SK-N-SH treated with all-trans-retinoic acid at 6 μM for 48 hours (cell line): ENCODE results near the gene LDHAL6B.

ENCODE experiments used
- CREB5 ChIP-seq: fragments of 250-450 bp; sonication (Bioruptor Pico); IDR thresholded peaks from 2 replicates; pipeline ENCODE4 v1.5.1; 2020; ENCODE audit warnings: low read depth, mild to moderate bottlenecking, moderate library complexity
- CSDC2 ChIP-seq: fragments of 250-450 bp; sonication (Bioruptor Pico); IDR thresholded peaks from 2 replicates; pipeline ENCODE4 v1.5.0; 2020; ENCODE audit warnings: mild to moderate bottlenecking, moderate library complexity
- ESRRG ChIP-seq: fragments of 250-450 bp; sonication (Bioruptor Pico); IDR thresholded peaks from 2 replicates; pipeline ENCODE4 v1.6.1; 2021; ENCODE audit warnings: mild to moderate bottlenecking
- GLIS3 ChIP-seq: fragments of 250-450 bp; sonication (Bioruptor Pico); IDR thresholded peaks from 2 replicates; pipeline ENCODE4 v1.5.0; 2020; ENCODE audit warnings: mild to moderate bottlenecking, moderate library complexity
- ISL1 ChIP-seq: fragments of 250-450 bp; sonication (Bioruptor Pico); IDR thresholded peaks from 2 replicates; pipeline ENCODE4 v2.1.2; 2022; ENCODE audit warnings: mild to moderate bottlenecking, moderate library complexity
- PATZ1 ChIP-seq: fragments of 250-450 bp; sonication (Bioruptor Pico); IDR thresholded peaks from 2 replicates; pipeline ENCODE4 v1.8.0; 2020; ENCODE audit warnings: mild to moderate bottlenecking, moderate library complexity, borderline replicate concordance
- PPARA ChIP-seq: fragments of 250-450 bp; sonication (Bioruptor Pico); IDR thresholded peaks from 2 replicates; pipeline ENCODE4 v1.5.0; 2020; ENCODE audit warnings: mild to moderate bottlenecking, borderline replicate concordance
- RARB ChIP-seq: fragments of 250-450 bp; sonication (Bioruptor Pico); IDR thresholded peaks from 2 replicates; pipeline ENCODE4 v1.8.0; 2021; ENCODE audit warnings: mild to moderate bottlenecking, moderate library complexity
- TCF4 ChIP-seq: fragments of 250-450 bp; sonication (Bioruptor Pico); IDR thresholded peaks from 2 replicates; pipeline ENCODE4 v1.8.0; 2021; ENCODE audit warnings: mild to moderate bottlenecking, moderate library complexity, borderline replicate concordance
- ZFP3 ChIP-seq: fragments of 250-450 bp; sonication (Bioruptor Pico); IDR thresholded peaks from 2 replicates; pipeline ENCODE4 v1.5.0; 2020; ENCODE audit warnings: mild to moderate bottlenecking, moderate library complexity
- ZFP30 ChIP-seq: fragments of 450-650 bp; formaldehyde crosslinking; IDR thresholded peaks from 2 replicates; pipeline ENCODE4 v1.5.0; 2022; ENCODE audit warnings: mild to moderate bottlenecking, moderate library complexity
- ZNF565 ChIP-seq: fragments of 450-650 bp; formaldehyde crosslinking; conservative IDR thresholded peaks from 2 replicates; pipeline ENCODE4 v1.5.0; 2020; ENCODE audit warnings: low read depth, mild to moderate bottlenecking, moderate library complexity
- ZNF70 ChIP-seq: fragments of 450-650 bp; formaldehyde crosslinking; IDR thresholded peaks from 2 replicates; pipeline ENCODE4 v1.5.0; 2020; ENCODE audit warnings: mild to moderate bottlenecking, moderate library complexity
- ZNF8 ChIP-seq: fragments of 450-650 bp; formaldehyde crosslinking; IDR thresholded peaks from 2 replicates; pipeline ENCODE4 v1.5.0; 2020; ENCODE audit warnings: mild to moderate bottlenecking, moderate library complexity

- no peak for TF ChIP-seq TCF4 (CRISPR knock-in tag)
- TF ChIP-seq PATZ1 (CRISPR knock-in tag), result no peak
- no peak for TF ChIP-seq ZNF8 (CRISPR knock-in tag)
- no peak for TF ChIP-seq ESRRG (CRISPR knock-in tag)
- TF ChIP-seq CSDC2 (CRISPR knock-in tag), result no peak
- TF ChIP-seq ZNF565 (CRISPR knock-in tag), result no peak
- no peak for TF ChIP-seq PPARA (CRISPR knock-in tag)
- no peak for TF ChIP-seq RARB (CRISPR knock-in tag)
- no peak for TF ChIP-seq ZFP3 (CRISPR knock-in tag)
- no peak for TF ChIP-seq ZFP30 (CRISPR knock-in tag)
- no peak for TF ChIP-seq CREB5 (CRISPR knock-in tag)
- no peak for TF ChIP-seq ISL1 (CRISPR knock-in tag)
- TF ChIP-seq GLIS3 (CRISPR knock-in tag), result no peak
- TF ChIP-seq ZNF70 (CRISPR knock-in tag), result no peak
These were observed 16.4 kb downstream of the LDHAL6B start for GRCh38 chr15:59222906-59223550.
